Measurements from ENCODE around the gene RAC2.

DNA sequence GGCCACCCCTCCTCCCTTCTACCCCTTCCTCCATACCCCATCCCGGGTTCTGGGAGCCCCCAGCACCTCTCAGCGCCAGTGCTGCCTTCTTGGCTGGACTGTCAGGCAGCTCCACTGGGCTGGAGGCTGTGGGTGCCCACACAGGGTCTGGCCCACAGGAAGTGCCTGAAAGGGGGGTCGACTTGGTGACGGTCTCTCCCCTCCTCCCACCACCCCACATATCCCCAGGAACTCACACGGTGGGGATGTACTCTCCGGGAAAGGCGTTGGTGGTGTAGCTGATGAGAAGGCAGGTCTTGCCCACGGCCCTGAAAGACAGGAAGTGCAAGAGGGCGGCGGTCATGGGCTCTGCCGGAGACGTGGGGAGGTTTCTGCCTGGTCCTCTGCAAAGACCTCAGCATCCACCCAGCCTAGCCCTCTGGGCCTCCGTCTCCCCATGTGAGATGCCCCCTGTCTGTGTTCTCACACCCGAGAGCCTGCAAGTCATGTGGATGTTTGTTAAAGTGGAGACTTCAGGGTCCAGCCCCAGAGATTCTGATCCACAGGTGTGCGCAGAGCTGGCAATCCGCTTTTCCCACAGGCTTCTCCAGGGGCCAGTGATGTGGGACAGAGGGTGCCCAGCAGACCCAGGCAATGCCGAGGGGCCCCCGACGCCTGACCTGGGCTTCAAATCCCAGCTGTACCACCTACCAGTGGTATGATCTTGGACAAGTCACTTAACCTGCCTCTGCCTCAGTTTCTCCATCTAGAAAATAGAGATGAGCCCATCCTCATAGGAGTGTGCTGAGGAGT, 2.5 kb downstream of the RAC2 start:
- TF ChIP-seq POLR2AphosphoS5 (IDR thresholded peaks at IDR 0.05; ENCODE audit: low read depth, low read length) (no peak), TAF1 (IDR thresholded peaks at IDR 0.05; ENCODE audit: borderline replicate concordance, low read depth, low read length) (no peak)
